Activated T-cell treated with anti-CD3 and anti-CD28 coated beads, Interleukin-2, amount 50 U/mL, for 4 hours (primary cell): ENCODE measurements around the gene ATF4. TPM values are rescaled to one million over a fixed set of nuclear protein-coding genes. Genes with fewer than 3 reads are reported as not detected.
"Not testable (repeated sequence)": the region's sequence is repeated elsewhere in the genome, so short reads cannot be mapped to it uniquely, and the experiment has no call there.

Source experiments
- ATAC-seq, 2 donors: fragments of 200-7000 bp; cut with Tn5 transposase; one replicate each; pipeline ENCODE4 v1.10.0; 2021
- DNase-seq: peaks from one replicate; pipeline ENCODE4 v3.0.0-alpha.2; 2020
- H3K27me3 Mint-ChIP-seq: one replicate; pipeline ENCODE4 v1.8.0; 2021; ENCODE audit warnings: low read depth, mixed read lengths
- H3K36me3 Mint-ChIP-seq: one replicate; pipeline ENCODE4 v1.8.0; 2022; ENCODE audit warnings: mixed read lengths; ENCODE audit not compliant: insufficient read depth
- H3K4me1 Mint-ChIP-seq: one replicate; pipeline ENCODE4 v1.8.0; 2021; ENCODE audit warnings: low read depth, mixed read lengths
- H3K4me3 Mint-ChIP-seq: one replicate; pipeline ENCODE4 v1.8.0; 2021; ENCODE audit warnings: mild to moderate bottlenecking, moderate library complexity, mixed read lengths
- H3K9me3 Mint-ChIP-seq: one replicate; pipeline ENCODE4 v1.8.0; 2021; ENCODE audit warnings: mixed read lengths
- total RNA-seq, 3 donors: library from RNA; stranded (reverse); gene quantifications; one replicate each; pipeline ENCODE4 v1.2.1, GENCODE V29; 2021

ATF4 gene
- total RNA-seq, 3 donors from 2014 or later, result 611 to 673 (median 650) TPM

- Mint-ChIP-seq H3K9me3 (no peaks in the 10 kb centered on the region), H3K27me3 (no peaks in the 10 kb centered on the region), H3K36me3 (peaks cover 48% of the 10 kb centered on the region)
These were observed 8.3 kb upstream of the ATF4 start for GRCh38 chr22:39512026-39512425.

DNA sequence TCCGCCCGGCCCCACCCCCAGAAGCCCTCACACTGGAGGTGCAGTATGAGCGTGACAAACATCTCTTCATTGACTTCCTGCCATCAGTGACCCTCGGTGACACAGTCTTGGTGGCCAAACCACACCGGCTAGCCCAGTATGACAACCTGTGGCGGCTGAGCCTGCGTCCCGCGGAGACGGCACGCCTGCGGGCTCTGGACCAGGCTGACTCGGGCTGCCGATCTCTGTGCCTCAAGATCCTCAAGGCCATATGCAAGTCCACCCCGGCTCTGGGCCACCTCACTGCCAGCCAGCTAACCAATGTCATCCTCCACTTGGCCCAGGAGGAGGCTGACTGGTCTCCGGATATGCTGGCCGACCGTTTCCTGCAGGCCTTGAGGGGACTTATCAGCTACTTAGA is 6.6 kb upstream of the ATF4 start:
- no peak overlapping the region for H3K4me3 Mint-ChIP-seq
- DNase-seq (no peak), ATAC-seq (peak in 1 of 2 donors; percentile 12)
- H3K36me3 Mint-ChIP-seq, result peaks cover 42% of the 10 kb centered on the region
- H3K27me3 Mint-ChIP-seq, result no peaks in the 10 kb centered on the region
- peaks cover 25% of the 10 kb centered on the region for H3K4me1 Mint-ChIP-seq
- no peaks in the 10 kb centered on the region for H3K9me3 Mint-ChIP-seq

More at GRCh38 chr22:39512026-39512425, 8.3 kb upstream of the ATF4 start:
- Mint-ChIP-seq H3K4me1 (peaks cover 25% of the 10 kb centered on the region), H3K4me3 (no peak overlapping the region)
- no peak for ATAC-seq
- no peak for DNase-seq

GRCh38 chr22:39514373-39514973 is 5.9 kb upstream of the ATF4 start:
- H3K4me3 Mint-ChIP-seq, result no peak overlapping the region
- peaks cover 38% of the 10 kb centered on the region for H3K36me3 Mint-ChIP-seq
- H3K27me3 Mint-ChIP-seq, result no peaks in the 10 kb centered on the region
- peak; percentile 50 for DNase-seq
- no peaks in the 10 kb centered on the region for H3K9me3 Mint-ChIP-seq
- peaks cover 27% of the 10 kb centered on the region for H3K4me1 Mint-ChIP-seq
- ATAC-seq, result no peak

DNA sequence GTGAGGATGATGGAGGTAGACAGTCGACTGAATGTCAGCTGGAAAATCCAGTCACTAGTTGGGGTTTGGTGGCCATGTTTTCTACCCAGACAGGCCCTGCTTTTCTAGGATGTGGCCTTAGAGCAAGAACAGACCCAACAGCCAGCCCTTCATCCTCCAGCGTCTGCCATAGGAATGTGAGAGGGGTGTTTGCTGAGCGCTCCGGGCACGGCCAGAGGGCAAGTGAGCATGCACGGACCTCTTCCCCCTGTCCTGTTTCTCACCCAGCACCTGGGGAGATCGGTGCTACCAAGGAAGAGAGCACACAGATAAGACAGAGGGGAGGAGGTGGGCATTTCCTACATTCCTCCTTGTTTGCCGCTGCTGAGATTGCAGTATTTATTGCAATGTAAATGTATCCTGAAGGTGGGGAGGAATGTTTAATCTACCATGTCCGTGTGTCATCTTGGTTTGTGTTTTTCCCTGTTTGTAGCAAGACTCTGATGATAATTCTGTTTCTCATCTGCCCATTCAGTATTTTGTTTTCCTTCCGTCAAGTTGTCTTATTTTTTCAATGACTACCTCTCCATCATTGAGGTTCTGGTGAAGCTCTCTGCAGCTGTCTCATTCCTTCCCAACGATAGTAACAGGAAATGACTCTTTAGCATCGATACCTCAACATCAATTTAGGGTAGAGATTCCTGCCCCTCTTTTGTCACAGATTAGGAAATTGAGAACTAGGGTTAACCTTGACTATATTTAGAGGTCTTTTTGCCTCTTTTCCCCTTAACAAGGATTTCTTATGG is 4.9 kb upstream of the ATF4 start:
- H3K4me3 Mint-ChIP-seq, result no peak overlapping the region
- no peak for ATAC-seq
- H3K9me3 Mint-ChIP-seq, result no peaks in the 10 kb centered on the region
- peaks cover 31% of the 10 kb centered on the region for H3K36me3 Mint-ChIP-seq
- DNase-seq, result no peak
- H3K27me3 Mint-ChIP-seq, result peaks cover 2% of the 10 kb centered on the region
- H3K4me1 Mint-ChIP-seq, result peaks cover 24% of the 10 kb centered on the region

GRCh38 chr22:39517470-39517869 is 2.9 kb upstream of the ATF4 start:
- no peak for ATAC-seq
- Mint-ChIP-seq H3K4me3 (no peak overlapping the region), H3K4me1 (peaks cover 34% of the 10 kb centered on the region), H3K9me3 (no peaks in the 10 kb centered on the region), H3K36me3 (peaks cover 41% of the 10 kb centered on the region), H3K27me3 (peaks cover 2% of the 10 kb centered on the region)
- no peak for DNase-seq

GRCh38 chr22:39518144-39518786 is 2.1 kb upstream of the ATF4 start:
- Mint-ChIP-seq H3K9me3 (no peaks in the 10 kb centered on the region), H3K27me3 (peaks cover 2% of the 10 kb centered on the region), H3K4me3 (peak overlapping the region; percentile 96), H3K4me1 (peaks cover 42% of the 10 kb centered on the region), H3K36me3 (peaks cover 47% of the 10 kb centered on the region)
- ATAC-seq (no peak), DNase-seq (no peak)

DNA sequence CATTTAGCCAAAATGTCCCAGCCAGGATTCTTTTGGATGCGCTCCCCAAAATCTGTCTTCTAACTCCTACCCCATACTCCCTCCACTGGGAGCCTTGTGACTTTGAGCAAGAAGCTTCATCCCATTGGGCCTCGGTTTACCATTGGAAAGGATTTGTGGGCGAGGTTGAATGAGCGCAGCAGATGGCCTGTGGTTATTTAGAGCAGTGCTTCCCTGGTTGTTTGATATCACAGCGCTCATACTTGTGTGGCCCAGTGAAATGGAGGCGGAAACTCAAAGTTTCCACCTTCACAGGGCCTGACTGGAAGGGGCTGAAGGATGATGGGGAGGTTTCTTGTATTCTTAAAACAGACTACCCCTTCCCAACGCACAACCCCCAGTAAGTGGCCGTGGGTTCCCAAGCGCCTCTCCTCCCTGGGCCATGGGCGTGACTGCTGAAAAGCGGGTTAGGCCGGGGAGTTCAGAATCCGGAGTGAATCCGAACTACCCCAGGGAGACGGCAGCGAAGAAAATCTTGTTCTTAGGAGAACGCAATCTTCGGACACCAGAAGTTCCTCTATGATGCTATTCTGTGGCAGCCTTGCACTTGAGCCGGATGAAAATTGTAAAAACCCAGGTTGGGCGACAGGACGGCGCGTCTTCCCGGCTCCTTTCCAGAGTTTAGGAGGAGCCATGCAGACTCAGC is 1.2 kb upstream of the ATF4 start:
- no peaks in the 10 kb centered on the region for H3K9me3 Mint-ChIP-seq
- DNase-seq (no peak), ATAC-seq (no peak)
- H3K4me3 Mint-ChIP-seq, result peak overlapping the region; percentile 96
- peaks cover 46% of the 10 kb centered on the region for H3K4me1 Mint-ChIP-seq
- H3K36me3 Mint-ChIP-seq, result peaks cover 42% of the 10 kb centered on the region
- peaks cover 2% of the 10 kb centered on the region for H3K27me3 Mint-ChIP-seq

DNA sequence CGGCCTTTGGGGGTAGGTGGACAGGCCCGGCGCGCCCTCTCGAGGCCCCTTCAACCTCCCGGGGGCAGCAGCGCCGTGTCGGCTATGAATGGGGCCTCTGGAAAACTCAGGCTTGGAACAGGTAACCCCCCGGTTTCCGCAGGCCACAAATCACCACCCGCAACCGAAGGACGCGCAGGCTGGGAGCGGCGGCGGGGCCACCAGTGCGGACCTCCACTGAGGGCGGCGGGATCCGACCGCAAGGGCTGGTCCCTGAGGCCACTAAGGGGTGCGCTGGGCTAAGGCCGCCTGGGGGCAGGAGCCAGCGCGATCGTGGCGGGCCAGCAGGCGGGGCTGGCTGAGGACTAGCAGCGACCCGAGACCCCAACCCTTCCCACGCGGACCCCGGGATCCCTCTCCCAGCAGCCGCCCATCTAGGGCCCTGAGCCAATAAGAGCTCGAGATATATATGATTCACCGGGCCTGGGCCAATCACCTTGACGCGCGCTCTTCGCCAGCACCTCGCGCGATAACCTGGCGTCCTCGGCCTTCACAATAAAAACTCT is 609 bp upstream of the ATF4 start:
- ATAC-seq, result peak; percentile 86
- Mint-ChIP-seq H3K4me3 (peak overlapping the region; percentile 96), H3K4me1 (peaks cover 46% of the 10 kb centered on the region), H3K27me3 (peaks cover 2% of the 10 kb centered on the region), H3K36me3 (peaks cover 41% of the 10 kb centered on the region), H3K9me3 (no peaks in the 10 kb centered on the region)
- no peak for DNase-seq

- Mint-ChIP-seq H3K36me3 (peaks cover 40% of the 10 kb centered on the region), H3K4me1 (peaks cover 51% of the 10 kb centered on the region), H3K4me3 (peak overlapping the region; percentile 96)
- H3K9me3 Mint-ChIP-seq, ATAC-seq, H3K27me3 Mint-ChIP-seq, DNase-seq: not testable (repeated sequence)
These were observed 934 bp downstream of the ATF4 start for GRCh38 chr22:39521106-39521885.

- H3K4me1 Mint-ChIP-seq, result peaks cover 54% of the 10 kb centered on the region
- not testable (repeated sequence) for ATAC-seq, H3K27me3 Mint-ChIP-seq, H3K9me3 Mint-ChIP-seq, DNase-seq
- H3K36me3 Mint-ChIP-seq, result peaks cover 40% of the 10 kb centered on the region
- H3K4me3 Mint-ChIP-seq, result peak overlapping the region; percentile 96
These were observed 1.7 kb downstream of the ATF4 start for GRCh38 chr22:39522091-39522490.

DNA sequence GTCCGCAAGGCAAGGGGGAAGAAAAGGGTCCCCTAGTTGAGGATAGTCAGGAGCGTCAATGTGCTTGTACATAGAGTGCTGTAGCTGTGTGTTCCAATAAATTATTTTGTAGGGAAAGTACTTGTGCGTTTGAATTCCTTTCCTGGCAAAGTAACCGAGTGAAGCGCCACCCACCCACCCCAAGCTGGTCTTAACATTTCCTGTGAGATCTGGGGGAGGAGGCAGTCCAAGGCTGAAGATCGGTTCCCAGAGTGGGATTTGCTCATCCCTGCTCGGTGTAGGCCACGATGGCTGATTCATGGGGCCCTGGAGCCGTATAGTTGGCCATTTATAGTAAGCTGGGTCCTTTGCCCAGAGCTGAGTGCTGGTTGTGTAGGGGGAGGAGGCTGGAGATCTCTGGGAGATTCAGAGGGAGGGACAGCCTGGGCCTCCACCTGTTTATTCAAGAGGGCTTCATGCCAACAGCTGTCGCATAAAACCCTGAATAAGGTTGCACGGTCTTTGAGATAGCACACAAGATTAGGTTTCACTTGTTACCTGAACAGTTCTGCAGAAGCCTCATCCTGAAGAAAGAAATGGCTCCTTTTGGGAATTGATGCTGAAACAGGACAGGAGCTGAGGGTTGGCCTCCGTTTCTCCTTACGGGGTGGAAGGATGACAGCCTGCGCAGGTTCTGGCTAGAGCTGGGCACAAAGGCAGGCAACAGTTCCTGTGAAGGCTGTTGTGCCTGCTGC is 2.4 kb downstream of the ATF4 start:
- H3K9me3 Mint-ChIP-seq, result no peaks in the 10 kb centered on the region
- H3K27me3 Mint-ChIP-seq, result peaks cover 2% of the 10 kb centered on the region
- H3K4me3 Mint-ChIP-seq, result peak overlapping the region; percentile 96
- peaks cover 40% of the 10 kb centered on the region for H3K36me3 Mint-ChIP-seq
- H3K4me1 Mint-ChIP-seq, result peaks cover 60% of the 10 kb centered on the region
- ATAC-seq (peak; percentile 3 to 4), DNase-seq (no peak)

DNA sequence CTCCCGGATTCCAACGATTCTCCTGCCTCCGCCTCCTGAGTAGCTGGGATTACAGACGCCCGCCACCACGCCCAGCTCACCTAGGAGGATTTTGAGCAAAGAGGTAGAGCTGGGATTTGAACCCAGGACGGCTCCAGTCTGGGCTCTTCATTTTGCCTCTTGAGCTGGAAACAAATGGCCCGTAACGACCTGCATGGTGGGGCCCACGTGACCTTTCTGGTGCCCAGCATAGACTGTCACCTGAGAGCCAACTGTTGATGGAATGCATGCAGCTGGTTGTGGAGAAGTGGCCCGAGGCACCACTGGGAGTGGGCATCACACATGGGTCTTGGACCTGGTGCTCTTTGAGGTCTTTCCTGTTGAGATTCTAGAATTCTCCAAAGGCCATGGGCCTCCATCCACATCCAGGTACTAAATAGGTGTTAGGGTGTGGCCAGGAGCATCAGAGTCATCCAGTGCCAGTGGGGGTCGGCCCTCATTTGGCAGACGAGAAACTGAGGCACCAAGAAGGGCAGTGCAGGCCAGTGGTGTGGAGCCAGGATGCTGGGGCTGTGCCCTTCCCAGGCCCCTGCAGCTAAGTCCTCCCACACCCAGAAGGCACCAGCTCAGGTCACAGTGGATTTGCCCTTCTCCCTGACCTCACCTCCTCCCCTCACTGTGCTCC is 3.9 kb downstream of the ATF4 start:
- Mint-ChIP-seq H3K36me3 (peaks cover 42% of the 10 kb centered on the region), H3K4me1 (peaks cover 65% of the 10 kb centered on the region), H3K4me3 (peak overlapping the region; percentile 29), H3K9me3 (no peaks in the 10 kb centered on the region), H3K27me3 (peaks cover 2% of the 10 kb centered on the region)
- no peak for ATAC-seq
- DNase-seq, result no peak
